Epithelial cell of alveolus of lung (primary cell): ENCODE measurements around the gene TMEM97. TPM values are rescaled to one million over a fixed set of nuclear protein-coding genes. Genes with fewer than 3 reads are reported as not detected.

ENCODE experiments used
- total RNA-seq: library from RNA; depleted of rRNA; stranded (reverse); fragments of >200 nt; gene quantifications from 2 replicates; pipeline ENCODE4 v1.2.1, GENCODE V29; 2015

The TMEM97 gene
- 25.1 and 48.7 TPM in 2 replicates for total RNA-seq

DNA sequence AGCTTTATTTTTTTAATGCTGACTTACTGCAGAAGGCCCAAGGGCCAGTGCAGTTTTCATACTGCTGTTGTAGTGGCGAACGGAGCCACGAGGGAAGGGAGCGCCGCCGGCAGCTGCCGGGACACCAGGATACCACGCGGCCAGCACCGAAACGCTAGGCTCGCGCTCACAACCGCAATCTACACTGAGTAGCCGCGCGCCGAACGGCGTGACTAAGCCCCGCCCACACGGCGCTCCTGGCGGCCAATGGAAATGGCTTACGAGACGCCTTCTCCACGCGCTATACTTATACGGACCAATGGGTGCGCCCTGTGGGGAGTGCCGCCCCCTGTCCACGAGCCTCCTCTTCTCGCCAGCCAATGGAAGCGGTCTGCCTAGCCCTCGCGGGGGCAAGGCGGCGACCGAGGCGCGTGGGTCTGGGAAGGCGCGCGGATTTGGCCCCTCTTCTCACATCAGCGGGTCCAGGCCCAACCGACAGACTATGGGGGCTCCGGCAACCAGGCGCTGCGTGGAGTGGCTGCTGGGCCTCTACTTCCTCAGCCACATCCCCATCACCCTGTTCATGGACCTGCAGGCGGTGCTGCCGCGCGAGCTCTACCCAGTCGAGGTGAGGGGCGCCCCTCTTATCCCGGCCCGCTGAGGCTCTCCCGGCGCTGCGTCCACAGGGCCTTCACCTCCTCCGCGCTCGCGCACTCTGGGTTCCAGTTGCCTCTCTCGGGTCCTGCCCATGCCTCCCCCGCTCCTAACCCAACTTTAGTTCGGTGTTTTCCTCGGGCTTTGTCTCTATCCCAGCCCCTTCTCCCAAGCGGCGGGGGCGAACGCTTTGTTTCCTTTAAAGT, at the start of gene TMEM97:
TMEM97 (plus strand) TSS at position 442 of the 839 bp plus-strand sequence; CDS start at position 482, 40 bp downstream.

DNA sequence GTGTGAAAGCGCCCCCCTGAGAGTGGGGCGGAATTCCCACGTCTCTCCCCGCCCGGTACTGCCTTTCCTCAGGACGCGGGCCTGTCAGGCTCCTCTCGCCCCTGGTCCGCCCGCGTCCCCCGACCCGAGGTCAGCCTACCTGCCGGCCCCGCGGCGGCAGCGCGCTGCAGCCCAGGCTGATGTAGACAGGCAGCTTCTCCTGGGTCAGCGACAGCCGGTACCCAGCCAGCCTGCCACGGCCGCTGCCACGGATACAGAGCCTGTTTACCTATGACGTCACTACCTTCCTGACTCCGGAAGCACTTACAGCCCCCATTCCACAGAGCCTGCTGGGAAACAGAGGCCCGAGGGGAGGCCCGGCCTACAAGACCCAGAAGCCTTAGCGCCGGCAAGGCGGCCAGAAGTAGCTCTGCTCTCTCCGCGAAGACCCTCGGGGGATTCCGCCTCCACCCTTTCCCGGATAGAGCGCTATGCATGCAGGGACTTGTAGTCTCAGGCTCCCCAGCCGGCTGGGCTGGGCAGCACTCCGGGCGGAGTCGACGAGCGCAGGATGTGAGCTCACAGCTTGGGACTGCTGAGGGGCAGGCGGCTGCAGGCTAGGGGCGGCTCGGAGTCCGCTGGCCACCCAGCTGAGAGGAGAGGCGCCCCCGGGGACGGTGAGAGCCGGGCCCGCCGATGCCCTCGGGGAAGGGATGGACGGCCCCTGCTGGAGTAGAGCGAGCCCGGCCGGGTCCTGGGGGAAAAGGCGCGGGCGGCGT, 16.4 kb downstream of the TMEM97 start, which contains the start of the genes IFT20 and TNFAIP1:
IFT20 (minus strand) TSS at position 272 of the 758 bp plus-strand sequence. CDS start 3,487 bp downstream, outside the sequence.
TNFAIP1 (plus strand) TSS at position 561 of the 758 bp plus-strand sequence. CDS start 3,761 bp downstream, outside the sequence.

DNA sequence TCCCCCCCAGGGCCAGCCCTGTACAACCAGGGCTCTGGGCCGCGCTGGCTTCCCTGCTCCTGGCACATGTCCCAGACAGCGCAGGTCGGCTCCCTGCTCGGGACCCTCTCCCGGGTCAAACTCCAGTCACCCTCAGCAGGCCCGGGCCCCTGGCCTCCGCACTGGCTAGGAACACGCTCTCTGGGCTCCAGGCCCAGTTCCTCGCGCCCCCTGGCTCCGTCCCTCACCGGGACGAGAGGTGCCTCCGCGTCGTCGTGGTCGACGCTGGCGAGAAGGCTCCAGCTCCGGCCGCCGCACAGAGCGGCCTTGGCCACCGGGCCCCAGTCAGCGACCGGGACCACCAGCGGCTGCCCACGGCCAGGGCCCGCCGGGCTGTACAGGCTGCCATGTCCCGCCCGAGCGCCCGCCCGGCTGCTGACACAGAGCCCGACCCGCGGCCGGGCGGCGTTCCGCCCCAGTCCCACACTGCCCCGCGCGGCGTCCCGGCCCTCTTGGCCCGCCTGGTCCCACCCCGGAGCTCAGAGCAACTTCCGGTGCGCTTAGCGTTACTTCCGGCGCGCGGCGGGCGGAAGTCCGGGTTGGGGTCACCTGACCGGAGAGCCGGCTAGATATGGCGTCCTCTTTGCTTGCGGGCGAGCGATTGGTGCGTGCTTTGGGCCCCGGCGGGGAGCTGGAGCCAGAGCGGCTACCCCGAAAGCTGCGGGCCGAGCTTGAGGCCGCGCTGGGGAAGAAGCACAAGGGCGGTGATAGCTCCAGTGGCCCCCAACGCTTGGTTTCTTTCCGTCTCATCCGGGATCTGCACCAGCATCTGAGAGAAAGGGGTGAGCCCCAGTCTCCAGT, 38.3 kb downstream of the TMEM97 start, which contains the start of gene POLDIP2:
POLDIP2 (minus strand) TSS at position 467 of the 840 bp plus-strand sequence; CDS start at position 388, 79 bp downstream.

DNA sequence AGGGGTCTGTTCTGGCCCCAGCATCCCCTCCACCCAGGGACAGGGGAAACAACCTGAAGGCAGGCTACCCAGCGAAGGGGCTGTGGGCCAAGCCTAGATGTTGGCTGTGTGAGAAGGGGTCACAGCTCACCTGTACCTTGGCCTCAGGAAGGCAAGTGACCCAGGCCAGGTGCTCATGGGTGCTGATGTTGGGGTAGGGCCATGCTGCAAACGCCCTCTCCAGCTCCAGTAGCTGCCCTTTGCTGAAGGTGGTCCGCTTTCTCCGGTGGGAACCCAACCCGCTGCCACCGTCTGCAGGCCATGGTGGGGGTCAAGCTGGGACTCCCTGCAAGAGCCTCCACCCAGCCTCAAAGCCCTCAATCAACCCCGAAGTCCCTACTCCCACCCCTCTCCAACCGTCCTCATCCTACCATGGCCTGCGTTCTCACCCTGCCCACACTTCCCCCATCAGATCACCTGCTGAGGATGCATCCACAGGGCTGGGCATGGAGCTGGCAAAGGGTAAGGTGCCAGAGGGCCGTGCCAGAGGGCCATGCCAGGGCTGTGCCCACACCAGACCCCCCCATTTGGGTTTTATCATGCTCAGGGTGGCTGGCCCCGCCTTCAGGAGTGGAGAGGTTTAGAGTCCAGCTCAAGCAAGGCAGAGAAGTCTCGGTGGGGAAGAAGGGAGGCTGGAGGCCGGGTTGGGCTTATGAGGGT, 45.8 kb downstream of the TMEM97 start, which contains the start of gene SEBOX:
SEBOX (minus strand) TSS at position 535 of the 699 bp plus-strand sequence; CDS start at position 487, 48 bp downstream.

DNA sequence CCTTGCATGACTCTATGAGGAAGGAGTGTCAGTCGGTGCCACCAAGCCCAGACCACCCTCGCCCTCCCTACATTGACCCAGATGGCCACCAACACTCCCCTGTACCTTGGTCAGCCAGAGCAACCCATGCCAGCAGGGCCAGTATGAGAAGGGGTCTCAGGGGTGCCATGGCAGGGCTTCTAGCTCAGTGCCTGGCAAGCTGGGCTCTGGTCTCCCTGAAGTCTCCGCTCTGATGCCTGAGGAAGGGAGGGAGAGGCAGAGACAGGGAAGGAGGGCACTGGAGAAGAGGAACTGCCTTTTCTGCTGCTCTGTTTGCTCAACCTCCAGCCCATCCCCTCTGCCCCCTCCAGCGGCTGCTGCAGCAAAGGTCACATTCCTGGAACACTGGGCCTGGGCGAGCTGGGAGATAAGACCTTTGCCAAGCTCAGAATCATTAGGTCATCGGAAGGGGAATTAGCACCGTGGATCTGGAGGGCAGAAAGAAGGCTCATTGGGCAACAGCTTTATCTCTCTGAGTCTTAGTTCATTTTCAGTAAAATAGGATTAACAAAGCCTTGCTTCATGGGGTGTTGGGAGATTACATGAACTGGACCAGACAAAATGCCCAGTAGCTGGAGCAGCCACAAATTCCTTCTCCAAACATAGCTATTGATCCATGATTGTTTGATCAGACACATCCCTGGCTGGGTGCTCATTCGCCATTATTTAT, 51.2 kb downstream of the TMEM97 start, which contains the start of gene VTN:
VTN (minus strand) TSS at position 273 of the 709 bp plus-strand sequence; CDS start at position 169, 104 bp downstream.

DNA sequence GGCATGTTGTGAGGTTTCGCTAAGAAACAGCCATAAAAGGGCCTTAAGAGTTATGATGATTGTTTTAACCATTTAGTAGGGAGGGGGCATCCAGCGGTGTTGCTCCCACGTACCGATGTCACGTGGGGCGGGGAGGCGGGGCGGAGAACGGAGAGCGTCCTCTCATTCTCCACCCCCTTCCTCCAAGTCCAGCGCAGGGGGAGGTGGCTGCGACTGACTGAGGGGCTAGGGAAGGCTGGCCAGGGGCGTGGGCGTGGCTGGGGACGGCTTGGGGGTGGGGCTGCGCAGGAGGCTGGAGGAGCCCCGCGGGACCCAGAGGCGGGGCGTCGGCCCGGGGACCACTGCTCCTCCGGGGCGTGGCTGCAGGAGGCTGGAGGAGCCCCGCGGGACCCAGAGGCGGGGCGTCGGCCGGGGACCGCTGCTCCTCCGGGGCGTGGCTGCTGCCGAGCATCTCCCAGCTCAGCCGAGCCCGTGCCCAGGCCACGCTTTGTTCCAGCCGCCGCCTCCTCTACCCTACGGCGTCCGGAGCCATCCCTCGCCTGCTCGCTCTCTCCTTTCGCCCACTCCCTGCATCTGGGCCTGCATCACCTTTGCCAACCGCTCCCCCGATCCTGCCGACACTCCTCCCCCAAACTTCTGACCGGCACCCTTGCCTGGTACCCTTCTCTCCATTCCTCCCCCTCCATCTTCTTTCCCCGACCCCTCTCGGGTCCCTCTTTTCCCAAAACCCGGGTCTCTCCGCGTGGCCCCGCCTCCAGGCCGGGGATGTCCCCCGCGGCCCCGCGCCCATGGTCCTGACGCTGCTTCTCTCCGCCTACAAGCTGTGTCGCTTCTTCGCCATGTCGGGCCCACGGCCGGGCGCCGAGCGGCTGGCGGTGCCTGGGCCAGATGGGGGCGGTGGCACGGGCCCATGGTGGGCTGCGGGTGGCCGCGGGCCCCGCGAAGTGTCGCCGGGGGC, 52.5 kb downstream of the TMEM97 start, which contains the start of gene SARM1:
SARM1 (plus strand) TSS at position 450 of the 958 bp plus-strand sequence; CDS start at position 789, 339 bp downstream.

Other genes with a start within 250 kb of the TMEM97 start
- gene IFT20, start 16.3 kb downstream of the TMEM97 start, total RNA-seq, result 43.1 and 55.2 TPM in 2 replicates
- 21.0 and 33.7 TPM in 2 replicates for gene TNFAIP1, start 16.6 kb downstream of the TMEM97 start, total RNA-seq
- gene POLDIP2, start 38.3 kb downstream of the TMEM97 start, total RNA-seq, result 79.9 and 105 TPM in 2 replicates
- not detected in 2 replicates for gene SEBOX, start 46.0 kb downstream of the TMEM97 start, total RNA-seq
- 0.16 and 1.4 TPM in 2 replicates for gene VTN, start 51.1 kb downstream of the TMEM97 start, total RNA-seq
- 7.8 and 10.0 TPM in 2 replicates for gene SARM1, start 52.5 kb downstream of the TMEM97 start, total RNA-seq
- 2.3 and 4.9 TPM in 2 replicates for gene SLC46A1, start 87.0 kb downstream of the TMEM97 start, total RNA-seq
- not detected in 2 replicates for gene SLC13A2, start 154.4 kb downstream of the TMEM97 start, total RNA-seq
- gene FOXN1, start 187.1 kb downstream of the TMEM97 start, total RNA-seq, result not detected in 2 replicates
- 24.0 and 48.5 TPM in 2 replicates for gene UNC119, start 233.4 kb downstream of the TMEM97 start, total RNA-seq